Stromal cell of bone marrow (primary cell): ENCODE data around the gene TRIP10.
"Not testable (repeated sequence)": the region's sequence is repeated elsewhere in the genome, so short reads cannot be mapped to it uniquely, and the experiment has no call there.

Experiments used
- DNase-seq: peaks from one replicate; pipeline ENCODE4 v3.0.0-alpha.2; 2012; ENCODE audit warnings: low read depth

The TRIP10 gene

GRCh38 chr19:6739390-6739882 is at the start of gene TRIP10:
TSS of gene TRIP10 (plus strand) at chr19:6739680. CDS start at chr19:6739762, 82 bp downstream.
- peak; percentile 55 for DNase-seq

GRCh38 chr19:6690160-6690885 is 49.2 kb upstream of the TRIP10 start:
- DNase-seq: no peak

GRCh38 chr19:6691342-6691741 is 48.1 kb upstream of the TRIP10 start:
- no peak for DNase-seq

- DNase-seq: no peak
Observed at GRCh38 chr19:6692027-6692426, 47.5 kb upstream of the TRIP10 start.

- no peak for DNase-seq
Observed at GRCh38 chr19:6693056-6693471, 46.4 kb upstream of the TRIP10 start.

- no peak for DNase-seq
Observed at GRCh38 chr19:6693681-6694080, 45.8 kb upstream of the TRIP10 start.

- no peak for DNase-seq
Observed at GRCh38 chr19:6694147-6694815, 45.2 kb upstream of the TRIP10 start.

GRCh38 chr19:6696239-6696820 is 43.1 kb upstream of the TRIP10 start:
- no peak for DNase-seq

GRCh38 chr19:6697291-6697690 is 42.2 kb upstream of the TRIP10 start:
- no peak for DNase-seq

- DNase-seq: no peak
Observed at GRCh38 chr19:6699935-6700334, 39.5 kb upstream of the TRIP10 start.

GRCh38 chr19:6700586-6701316 is 38.7 kb upstream of the TRIP10 start:
- DNase-seq: no peak

GRCh38 chr19:6705931-6706632 is 33.4 kb upstream of the TRIP10 start:
- no peak for DNase-seq

- no peak for DNase-seq
Observed at GRCh38 chr19:6706633-6706958, 32.9 kb upstream of the TRIP10 start.

GRCh38 chr19:6707011-6707657 is 32.3 kb upstream of the TRIP10 start:
- no peak for DNase-seq

- no peak for DNase-seq
Observed at GRCh38 chr19:6707658-6708018, 31.8 kb upstream of the TRIP10 start.

- DNase-seq: no peak
Observed at GRCh38 chr19:6708346-6708745, 31.1 kb upstream of the TRIP10 start.

GRCh38 chr19:6708913-6709312 is 30.6 kb upstream of the TRIP10 start:
- not testable (repeated sequence) for DNase-seq

- no peak for DNase-seq
Observed at GRCh38 chr19:6709549-6709948, 29.9 kb upstream of the TRIP10 start.

GRCh38 chr19:6710273-6711077 is 29.0 kb upstream of the TRIP10 start:
- no peak for DNase-seq

- DNase-seq: no peak
Observed at GRCh38 chr19:6711078-6711361, 28.5 kb upstream of the TRIP10 start.

- no peak for DNase-seq
Observed at GRCh38 chr19:6711605-6712004, 27.9 kb upstream of the TRIP10 start.
